ENCODE measurements around the gene TWIST1.

The TWIST1 gene

DNA sequence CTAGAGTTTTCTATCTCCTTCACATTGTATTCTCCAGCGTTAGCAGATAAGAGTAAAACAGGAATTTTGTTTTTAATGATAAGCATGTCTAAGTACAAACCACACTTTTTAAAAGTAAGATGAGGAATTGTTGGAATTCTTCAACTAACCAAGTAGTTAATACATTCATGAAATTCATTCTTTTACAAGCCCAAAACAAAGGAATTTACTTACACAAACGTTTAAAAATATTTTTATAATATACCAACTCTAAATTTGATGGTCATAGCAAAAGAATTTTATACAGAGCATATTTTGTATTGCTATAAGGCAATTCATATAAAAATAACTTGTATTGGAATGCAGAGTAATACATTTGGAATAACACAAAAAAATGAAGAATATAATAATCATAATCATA is 51.3 kb downstream of the TWIST1 start:
- Histone ChIP-seq H3K4me1 (ENCODE audit: control insufficient read depth, insufficient read depth, low read length) (no peaks in the 10 kb centered on the region), H3K4me3 (ENCODE audit: low read length) (no peak overlapping the region), H3K9ac (ENCODE audit: low read length) (no peak overlapping the region), H3K27me3 (ENCODE audit: control insufficient read depth, insufficient read depth, low read length) (no peaks in the 10 kb centered on the region), H3K27ac (ENCODE audit: low read depth, low read length) (no peak overlapping the region), H3K36me3 (ENCODE audit: control insufficient read depth, insufficient read depth, low read length) (no peaks in the 10 kb centered on the region)

All from rectal smooth muscle tissue (tissue), 1 donor.